Fibroblast of villous mesenchyme (primary cell): Measurements from ENCODE around the gene GTF2F2. TPM values are rescaled to one million over a fixed set of nuclear protein-coding genes. Genes with fewer than 3 reads are reported as not detected.

Source experiments
- DNase-seq: peaks from one replicate; pipeline ENCODE4 v3.0.0-alpha.2; 2010; ENCODE audit warnings: low read depth
- H3K4me3 ChIP-seq: 2 replicates; pipeline ENCODE4 v1.5.1; 2011; ENCODE audit warnings: low read depth, mild to moderate bottlenecking, low read length
- CTCF ChIP-seq: IDR thresholded peaks from 2 replicates; pipeline ENCODE4 v1.5.1; 2012; ENCODE audit warnings: low read depth, mild to moderate bottlenecking, low read length; ENCODE audit not compliant: insufficient read depth
- total RNA-seq: library from RNA; depleted of rRNA; stranded (reverse); fragments of >200 nt; gene quantifications from 2 replicates; pipeline ENCODE4 v1.2.3, GENCODE V29; 2012

Gene GTF2F2
- total RNA-seq, 1 donor = 38.0 TPM

DNA sequence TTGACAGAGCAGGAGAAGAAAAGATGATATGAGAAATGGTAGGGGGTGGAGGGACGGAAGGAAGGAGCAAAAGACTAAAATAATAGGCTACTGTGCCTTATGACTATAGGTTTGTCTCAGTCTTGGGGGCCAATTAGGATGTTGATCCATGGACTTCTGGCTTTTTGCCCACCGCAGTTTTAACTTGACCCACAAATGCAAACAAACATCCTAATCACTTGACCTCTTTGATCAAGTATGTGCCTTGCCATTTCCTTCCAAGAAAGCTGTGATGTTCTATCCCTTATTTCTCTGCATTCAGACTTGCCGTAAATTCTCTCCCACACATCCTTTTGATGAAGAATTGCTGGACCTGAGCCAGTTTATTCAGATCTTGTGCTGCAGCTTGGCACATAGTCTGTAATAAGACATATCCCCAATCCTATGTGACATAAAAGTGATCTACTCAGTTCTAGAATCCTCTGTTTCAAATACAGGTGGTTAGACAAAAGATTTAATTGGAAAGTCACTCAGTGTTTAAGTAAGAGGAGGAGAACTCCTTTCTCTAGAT, 157.9 kb downstream of the GTF2F2 start:
- no peak overlapping the region for H3K4me3 ChIP-seq
- no peak for DNase-seq

DNA sequence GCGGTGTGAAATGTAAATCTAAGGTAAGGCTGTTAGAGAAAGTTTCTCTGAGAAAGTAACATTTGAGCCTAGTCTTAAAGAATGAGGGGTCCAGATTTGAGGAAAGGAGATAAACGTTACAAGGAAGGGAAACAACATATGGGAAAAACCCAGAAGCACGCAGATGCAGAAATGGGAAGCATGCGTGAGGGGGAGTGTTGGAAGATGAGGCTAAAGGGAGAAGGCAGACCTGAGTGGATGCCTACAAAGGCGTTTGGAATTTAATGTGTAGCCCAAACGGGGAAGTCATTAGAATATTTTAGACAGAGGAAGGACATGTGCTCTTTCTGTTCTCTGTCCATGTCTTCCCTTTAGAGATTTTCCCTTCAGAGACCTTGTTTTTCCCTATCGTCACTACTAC, 159.7 kb downstream of the GTF2F2 start:
- no peak for TF ChIP-seq CTCF
- no peak for DNase-seq
- H3K4me3 ChIP-seq = no peak overlapping the region

More for the DNA sequence above, 157.9 kb downstream of the GTF2F2 start:
- no peak for TF ChIP-seq CTCF

- peak; percentile 78 for DNase-seq
- peak; percentile 83 for TF ChIP-seq CTCF
- no peak overlapping the region for H3K4me3 ChIP-seq
These were observed 160.7 kb downstream of the GTF2F2 start for GRCh38 chr13:45280751-45281634.

DNA sequence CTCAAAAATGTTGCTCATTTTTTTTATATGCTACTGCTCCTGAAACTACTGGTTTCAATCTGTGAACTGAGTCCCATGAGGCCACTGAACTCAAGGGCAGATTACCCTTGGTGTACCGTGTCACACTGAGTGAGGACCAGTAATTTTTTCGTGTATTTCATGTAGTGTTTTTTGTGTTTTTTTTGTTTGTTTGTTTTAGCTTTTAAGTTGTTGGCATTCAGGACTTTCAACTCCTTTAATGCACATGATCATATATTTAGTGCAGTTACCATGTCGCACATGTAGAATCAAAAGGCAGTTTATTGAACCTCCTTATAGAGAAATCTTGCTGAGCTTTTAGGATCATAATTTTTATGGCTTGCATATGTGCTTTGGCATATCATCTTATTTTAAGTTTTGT, 162.7 kb downstream of the GTF2F2 start:
- no peak for TF ChIP-seq CTCF
- DNase-seq = no peak
- no peak overlapping the region for H3K4me3 ChIP-seq

DNA sequence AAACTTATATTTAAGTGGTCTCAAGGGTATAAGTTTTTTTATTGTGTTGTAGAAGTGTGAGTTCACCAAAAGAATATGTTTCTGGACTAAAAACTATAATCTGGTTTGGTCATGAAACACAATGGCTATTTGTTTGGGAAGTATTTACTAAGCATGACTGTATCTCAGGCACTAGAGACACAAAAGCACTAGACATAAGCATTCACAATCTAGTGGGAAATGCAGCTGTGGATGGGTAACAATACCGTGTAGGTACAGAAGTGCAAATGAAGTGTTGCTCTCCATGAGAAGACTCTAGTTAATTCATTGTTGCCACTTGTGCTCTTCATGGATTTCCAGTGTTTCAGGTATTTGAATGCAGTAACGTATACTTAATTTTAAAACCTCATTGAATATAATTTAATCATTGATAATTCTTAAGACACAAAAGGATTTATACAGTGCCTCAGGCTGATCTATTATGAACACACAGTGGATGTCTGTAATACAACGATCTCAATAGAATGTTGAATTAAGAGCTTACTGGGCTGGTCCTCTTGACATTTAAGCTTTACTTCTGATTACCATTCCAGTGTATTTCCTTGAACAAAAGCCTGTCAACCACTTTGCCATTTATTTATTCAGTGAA, 169.7 kb downstream of the GTF2F2 start:
- no peak for TF ChIP-seq CTCF
- no peak overlapping the region for H3K4me3 ChIP-seq
- no peak for DNase-seq

DNA sequence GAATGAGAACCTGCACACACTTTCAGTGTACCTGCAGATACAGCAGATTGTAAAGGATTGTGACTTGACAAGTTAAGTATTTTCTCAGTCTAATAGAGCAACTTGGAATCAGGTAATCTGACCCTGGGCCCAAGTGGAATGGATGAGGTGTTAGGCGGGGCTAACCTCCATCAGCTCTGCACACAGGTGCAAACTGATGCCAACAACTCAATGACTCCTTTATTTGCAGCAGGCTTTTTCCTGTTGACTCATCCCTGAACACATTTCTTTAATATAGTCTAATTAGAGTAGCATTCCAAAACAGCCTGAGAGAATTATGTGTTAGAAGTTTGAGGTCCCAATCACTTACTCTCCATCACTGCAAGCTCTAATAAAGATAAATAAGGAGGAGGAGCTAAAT, 171.9 kb downstream of the GTF2F2 start:
- H3K4me3 ChIP-seq = no peak overlapping the region
- no peak for DNase-seq
- no peak for TF ChIP-seq CTCF
